CD4-positive, alpha-beta T cell (primary cell): ENCODE measurements around the gene EXPH5. TPM values are rescaled to one million over a fixed set of nuclear protein-coding genes. Genes with fewer than 3 reads are reported as not detected.

ENCODE experiments used
- ATAC-seq: fragments of 200-7000 bp; cut with Tn5 transposase; one replicate; pipeline ENCODE4 v1.10.0; 2022; ENCODE audit warnings: mild to moderate bottlenecking; ENCODE audit not compliant: poor library complexity
- CTCF ChIA-PET: fragments of 350-600 bp; sonication (Branson Sonifier 250); formaldehyde crosslinking; loops from one replicate; lab custom pipeline; 2021; ENCODE audit warnings: antibody characterized with exemption, inconsistent platforms; lab: Charles Lee
- POLR2A ChIA-PET: fragments of 350-600 bp; sonication (Branson Sonifier 250); formaldehyde crosslinking; loops from one replicate; lab custom pipeline; 2021; ENCODE audit warnings: antibody characterized with exemption, inconsistent platforms; lab: Charles Lee
- DNase-seq, 14 experiments: peaks; one replicate each; pipeline ENCODE4 v3.0.0-alpha.2; 2013 to 2020; ENCODE audit warnings: mixed read lengths in 2 of 14
- H3K27ac ChIP-seq, 2 donors: one replicate each; pipeline versions ENCODE4 v1.5.1 to v1.7.0; 2013; ENCODE audit warnings: low read length in 2 of 2, low read depth in 1 of 2, mild to moderate bottlenecking in 1 of 2
- H3K27me3 ChIP-seq, 2 experiments: 1 replicate in 1 of 2; 2 replicates in 1 of 2; pipeline versions ENCODE4 v1.6.1 to v1.7.0; 2013; ENCODE audit warnings: low read length in 2 of 2, control low read depth in 1 of 2, mild to moderate bottlenecking in 1 of 2, moderate library complexity in 1 of 2; ENCODE audit not compliant: insufficient read depth in 2 of 2, control insufficient read depth in 1 of 2
- H3K36me3 ChIP-seq: one replicate; pipeline ENCODE4 v1.6.1; 2013; ENCODE audit warnings: low read length, control low read depth; ENCODE audit not compliant: insufficient read depth
- H3K4me1 ChIP-seq: one replicate; pipeline ENCODE4 v1.6.1; 2013; ENCODE audit warnings: low read length, control low read depth; ENCODE audit not compliant: insufficient read depth
- H3K4me3 ChIP-seq: one replicate; pipeline ENCODE4 v1.5.1; 2013; ENCODE audit warnings: mild to moderate bottlenecking, low read length, moderate library complexity
- H3K9me3 ChIP-seq, 2 experiments: 1 replicate in 1 of 2; 2 replicates in 1 of 2; pipeline versions ENCODE4 v1.6.1 to v1.7.0; 2013; ENCODE audit warnings: low read length in 2 of 2, mild to moderate bottlenecking in 2 of 2, control low read depth in 1 of 2, moderate library complexity in 1 of 2; ENCODE audit not compliant: control insufficient read depth in 1 of 2, insufficient read depth in 1 of 2
- H3K27ac Mint-ChIP-seq: one replicate; pipeline ENCODE4 v1.8.0; 2020; ENCODE audit warnings: mixed read lengths
- H3K27me3 Mint-ChIP-seq: one replicate; pipeline ENCODE4 v1.8.0; 2021; ENCODE audit warnings: mixed read lengths
- H3K36me3 Mint-ChIP-seq: one replicate; pipeline ENCODE4 v1.8.0; 2021; ENCODE audit warnings: low read depth, mixed read lengths
- H3K4me1 Mint-ChIP-seq: one replicate; pipeline ENCODE4 v1.8.0; 2021; ENCODE audit warnings: low read depth, mixed read lengths
- H3K4me3 Mint-ChIP-seq: one replicate; pipeline ENCODE4 v1.8.0; 2020; ENCODE audit warnings: mild to moderate bottlenecking, mixed read lengths
- H3K9me3 Mint-ChIP-seq: one replicate; pipeline ENCODE4 v1.8.0; 2020; ENCODE audit warnings: mixed read lengths
- intact Hi-C, 2 experiments: fragments of 100-400 bp; cut with DNase I in 1 of 2; cut with micrococcal nuclease in 1 of 2; formaldehyde crosslinking; loops; one replicate each; pipeline versions ENCODE4 v1.15.1 to v1.9.0; 2023 to 2025; cut with DNase I, micrococcal nuclease
- total RNA-seq, 174 experiments: library from RNA in 2 of 174; stranded (reverse) in 2 of 174; gene quantifications; one replicate each; pipeline ENCODE4 v1.2.3 and lab custom pipeline; 2021 to 2026
- TF ChIP-seq, protein P1 (sequence below): fragments of 200-600 bp; IDR thresholded peaks from one replicate; pipeline ENCODE4 v1.8.0; 2022; ENCODE audit warnings: antibody characterized with exemption, mild to moderate bottlenecking

EXPH5 gene
- total RNA-seq, 2 experiments from 2014 or later, result 2.0 to 3.7 TPM

DNA sequence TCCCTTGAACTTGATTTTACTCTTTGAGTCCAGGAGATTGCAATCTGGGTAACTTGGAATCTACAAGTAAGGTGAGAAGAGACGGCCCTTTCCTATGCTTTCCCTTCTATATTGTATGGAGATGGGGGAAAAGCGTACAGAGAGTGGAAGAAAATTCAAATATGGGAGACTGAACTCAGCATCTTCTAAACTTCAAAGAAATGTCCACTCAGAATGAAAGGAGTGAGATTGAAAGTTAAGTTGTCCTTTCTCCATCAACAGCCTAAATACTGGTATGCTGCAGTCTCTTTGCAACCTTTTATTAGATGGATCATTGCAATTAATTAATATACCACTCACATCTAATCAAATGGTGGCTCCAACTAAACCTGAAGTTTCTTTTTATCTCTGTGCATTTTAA, 6.4 kb upstream of the EXPH5 start:
- ChIA-PET CTCF (no interaction called here), POLR2A (no interaction called here)
- Mint-ChIP-seq H3K4me1 (no peaks in the 10 kb centered on the region), H3K36me3 (no peaks in the 10 kb centered on the region), H3K27me3 (peaks cover 18% of the 10 kb centered on the region), H3K27ac (no peak overlapping the region), H3K4me3 (no peak overlapping the region), H3K9me3 (no peaks in the 10 kb centered on the region)
- TF ChIP-seq, protein P1, sequence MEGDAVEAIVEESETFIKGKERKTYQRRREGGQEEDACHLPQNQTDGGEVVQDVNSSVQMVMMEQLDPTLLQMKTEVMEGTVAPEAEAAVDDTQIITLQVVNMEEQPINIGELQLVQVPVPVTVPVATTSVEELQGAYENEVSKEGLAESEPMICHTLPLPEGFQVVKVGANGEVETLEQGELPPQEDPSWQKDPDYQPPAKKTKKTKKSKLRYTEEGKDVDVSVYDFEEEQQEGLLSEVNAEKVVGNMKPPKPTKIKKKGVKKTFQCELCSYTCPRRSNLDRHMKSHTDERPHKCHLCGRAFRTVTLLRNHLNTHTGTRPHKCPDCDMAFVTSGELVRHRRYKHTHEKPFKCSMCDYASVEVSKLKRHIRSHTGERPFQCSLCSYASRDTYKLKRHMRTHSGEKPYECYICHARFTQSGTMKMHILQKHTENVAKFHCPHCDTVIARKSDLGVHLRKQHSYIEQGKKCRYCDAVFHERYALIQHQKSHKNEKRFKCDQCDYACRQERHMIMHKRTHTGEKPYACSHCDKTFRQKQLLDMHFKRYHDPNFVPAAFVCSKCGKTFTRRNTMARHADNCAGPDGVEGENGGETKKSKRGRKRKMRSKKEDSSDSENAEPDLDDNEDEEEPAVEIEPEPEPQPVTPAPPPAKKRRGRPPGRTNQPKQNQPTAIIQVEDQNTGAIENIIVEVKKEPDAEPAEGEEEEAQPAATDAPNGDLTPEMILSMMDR, result no peak
- DNase-seq (no peak), ATAC-seq (no peak)
- Histone ChIP-seq H3K27ac (no peak overlapping the region), H3K4me1 (no peaks in the 10 kb centered on the region), H3K4me3 (no peak overlapping the region), H3K27me3 (no peaks in the 10 kb centered on the region), H3K36me3 (no peaks in the 10 kb centered on the region), H3K9me3 (no peaks in the 10 kb centered on the region)
- intact Hi-C loops, result loop anchor here in 1 of 2 experiments (5.0 kb wide), 1 partner anchor 103 kb away; the partner anchor contains the start of gene POGLUT3

DNA sequence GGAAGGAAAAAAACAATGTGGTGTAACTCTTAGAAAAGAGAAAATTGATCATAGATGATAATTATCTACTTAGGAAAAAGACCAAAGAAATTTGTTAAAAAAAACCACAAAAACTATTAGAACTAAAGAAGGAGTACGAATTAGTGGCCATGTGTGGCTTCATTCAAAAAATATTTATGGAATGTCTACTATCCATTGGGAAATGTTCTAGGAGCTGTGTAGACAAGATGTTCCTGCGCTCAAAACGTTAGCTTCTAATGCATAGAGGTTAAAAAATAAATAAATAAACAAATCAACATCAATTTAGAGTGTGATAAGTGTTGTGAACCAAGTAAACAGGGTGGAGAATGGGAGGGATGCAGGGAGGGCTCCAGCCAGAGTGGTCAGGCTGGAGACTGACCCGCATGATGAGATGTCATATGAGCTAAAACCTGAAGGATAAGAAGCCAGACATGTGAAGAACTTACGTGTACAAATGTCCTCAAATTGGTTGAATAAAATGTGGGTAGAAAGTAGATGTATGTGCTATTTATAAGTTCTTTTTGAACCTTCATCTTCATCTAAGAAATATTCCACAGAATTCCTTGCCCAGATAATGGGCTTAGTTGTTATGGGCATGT, 4.3 kb upstream of the EXPH5 start:
- no peaks in the 10 kb centered on the region for H3K36me3 ChIP-seq
- H3K9me3 ChIP-seq, result no peaks in the 10 kb centered on the region
- ChIA-PET CTCF (no interaction called here), POLR2A (no interaction called here)
- ATAC-seq (no peak), DNase-seq (no peak)
- H3K4me3 ChIP-seq, result no peak overlapping the region
- H3K27me3 ChIP-seq, result no peaks in the 10 kb centered on the region
- no peak overlapping the region for H3K27ac ChIP-seq
- H3K4me1 ChIP-seq, result peaks cover 7% of the 10 kb centered on the region
- H3K9me3 Mint-ChIP-seq, result no peaks in the 10 kb centered on the region
- TF ChIP-seq, protein P1, result no peak
- H3K4me3 Mint-ChIP-seq, result no peak overlapping the region
- H3K27ac Mint-ChIP-seq, result no peak overlapping the region
- intact Hi-C loops, result loop anchor here in 1 of 2 experiments (5.0 kb wide), 1 partner anchor 101 kb away; the partner anchor contains the start of gene POGLUT3
- peaks cover 6% of the 10 kb centered on the region for H3K27me3 Mint-ChIP-seq
- H3K4me1 Mint-ChIP-seq, result peaks cover 11% of the 10 kb centered on the region
- peaks cover 4% of the 10 kb centered on the region for H3K36me3 Mint-ChIP-seq

DNA sequence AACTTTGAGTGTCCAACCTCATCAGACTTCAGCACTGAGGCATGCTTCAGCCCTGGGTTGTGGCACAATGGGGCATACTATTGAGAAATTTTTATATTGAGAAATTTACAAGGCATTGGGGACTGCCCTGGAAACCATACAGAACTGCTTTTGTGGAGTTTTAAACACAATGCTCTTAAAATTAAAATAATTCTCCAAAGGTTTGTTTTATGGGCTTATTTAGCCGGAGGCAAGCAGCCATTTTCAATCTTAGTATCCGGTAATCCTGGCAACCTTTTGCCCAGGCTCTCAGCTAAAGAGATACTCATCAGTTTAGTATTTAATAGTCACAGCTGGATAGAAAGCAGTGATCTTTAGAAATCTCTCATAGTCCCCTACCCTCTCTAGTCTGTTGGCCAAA, 3.1 kb upstream of the EXPH5 start:
- H3K27me3 ChIP-seq, result no peaks in the 10 kb centered on the region
- H3K9me3 ChIP-seq, result no peaks in the 10 kb centered on the region
- H3K36me3 ChIP-seq, result no peaks in the 10 kb centered on the region
- ATAC-seq (no peak), DNase-seq (no peak)
- H3K9me3 Mint-ChIP-seq, result no peaks in the 10 kb centered on the region
- H3K27ac ChIP-seq, result no peak overlapping the region
- CTCF ChIA-PET, result interaction anchor here (1.2 kb wide), 1 partner anchor 21 kb away, joined by 4 read pairs; no protein-coding TSS in a partner anchor
- peaks cover 15% of the 10 kb centered on the region for H3K4me1 ChIP-seq
- TF ChIP-seq, protein P1, result no peak
- intact Hi-C loops, result loop anchor here in 1 of 2 experiments (5.0 kb wide), 1 partner anchor 99 kb away; the partner anchor contains the start of gene POGLUT3
- no peak overlapping the region for H3K4me3 Mint-ChIP-seq
- H3K36me3 Mint-ChIP-seq, result peaks cover 9% of the 10 kb centered on the region
- H3K4me1 Mint-ChIP-seq, result peaks cover 22% of the 10 kb centered on the region
- no peak overlapping the region for H3K27ac Mint-ChIP-seq
- no peak overlapping the region for H3K4me3 ChIP-seq
- POLR2A ChIA-PET, result no interaction called here
- peaks cover 8% of the 10 kb centered on the region for H3K27me3 Mint-ChIP-seq
